Measurements from ENCODE around the gene IGFBP6. TPM values are rescaled to one million over a fixed set of nuclear protein-coding genes. Genes with fewer than 3 reads are reported as not detected.

The IGFBP6 gene
- polyA plus RNA-seq, 1 of the 3 experiments (the other 2 are of a cell fraction), result 570 TPM

DNA sequence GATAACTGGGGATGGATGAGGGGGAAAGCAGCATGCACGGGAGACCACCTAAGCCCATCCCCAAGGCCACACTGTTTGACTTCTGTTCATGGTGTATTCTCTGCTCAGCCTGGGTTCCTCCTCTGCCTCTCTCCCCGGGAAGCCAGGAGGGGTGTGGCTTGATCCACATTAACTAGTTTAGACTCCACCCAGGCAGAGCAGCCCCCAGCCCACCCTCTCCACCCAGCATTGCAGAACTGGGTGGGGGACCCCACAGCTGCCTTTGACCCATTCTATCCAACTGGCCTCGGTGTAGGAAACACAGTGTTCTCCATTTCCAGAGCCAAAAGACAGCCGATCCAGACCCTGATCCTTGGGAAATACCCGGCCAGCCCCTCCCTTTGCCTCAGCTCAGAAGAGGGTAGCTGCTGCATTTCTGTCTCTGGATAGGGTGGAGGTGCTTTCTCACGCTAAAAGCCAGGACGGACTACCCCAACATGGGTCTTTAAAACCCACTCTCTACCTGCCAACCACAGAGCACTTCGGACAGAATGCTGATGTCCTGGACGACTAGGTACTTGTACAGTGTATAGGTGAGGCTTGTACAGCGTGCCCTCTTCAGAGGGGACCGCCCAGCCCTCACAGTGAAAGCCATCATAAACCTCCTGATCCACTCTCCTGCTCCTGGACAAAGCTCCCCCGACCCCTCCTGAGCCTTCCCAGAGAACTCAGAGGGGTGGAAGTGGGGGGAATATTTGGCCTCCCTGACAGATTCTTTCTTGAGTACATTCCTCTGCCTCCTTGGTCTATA, 27.7 kb upstream of the IGFBP6 start:
- WGBS (ENCODE audit: low lambda C conversion rate), result 89% methylated on average over 7 of the region's 12 CpGs
- no peaks in the 10 kb centered on the region for H3K9me3 ChIP-seq
- H4K20me1 ChIP-seq (ENCODE audit: insufficient read depth), result no peaks in the 10 kb centered on the region
- H3K36me3 ChIP-seq (replicated peaks in 1 of 2; ENCODE audit: control insufficient read depth in 1 of 2, insufficient read depth in 2 of 2, low read length in 1 of 2), result peaks cover 7 to 9% of the 10 kb centered on the region in 2 experiments
- no peak overlapping the region for H3K9ac ChIP-seq
- DNase-seq, result no peak
- TF ChIP-seq, protein P1, sequence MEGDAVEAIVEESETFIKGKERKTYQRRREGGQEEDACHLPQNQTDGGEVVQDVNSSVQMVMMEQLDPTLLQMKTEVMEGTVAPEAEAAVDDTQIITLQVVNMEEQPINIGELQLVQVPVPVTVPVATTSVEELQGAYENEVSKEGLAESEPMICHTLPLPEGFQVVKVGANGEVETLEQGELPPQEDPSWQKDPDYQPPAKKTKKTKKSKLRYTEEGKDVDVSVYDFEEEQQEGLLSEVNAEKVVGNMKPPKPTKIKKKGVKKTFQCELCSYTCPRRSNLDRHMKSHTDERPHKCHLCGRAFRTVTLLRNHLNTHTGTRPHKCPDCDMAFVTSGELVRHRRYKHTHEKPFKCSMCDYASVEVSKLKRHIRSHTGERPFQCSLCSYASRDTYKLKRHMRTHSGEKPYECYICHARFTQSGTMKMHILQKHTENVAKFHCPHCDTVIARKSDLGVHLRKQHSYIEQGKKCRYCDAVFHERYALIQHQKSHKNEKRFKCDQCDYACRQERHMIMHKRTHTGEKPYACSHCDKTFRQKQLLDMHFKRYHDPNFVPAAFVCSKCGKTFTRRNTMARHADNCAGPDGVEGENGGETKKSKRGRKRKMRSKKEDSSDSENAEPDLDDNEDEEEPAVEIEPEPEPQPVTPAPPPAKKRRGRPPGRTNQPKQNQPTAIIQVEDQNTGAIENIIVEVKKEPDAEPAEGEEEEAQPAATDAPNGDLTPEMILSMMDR (IDR thresholded peaks at IDR 0.05), result no peak
- TF ChIP-seq NRF1 (IDR thresholded peaks at IDR 0.05; ENCODE audit: low read depth, low read length), result no peak
- TF ChIP-seq ELF1 (IDR thresholded peaks at IDR 0.05), result no peak
- no peak for TF ChIP-seq POLR2AphosphoS5 (IDR thresholded peaks at IDR 0.05; ENCODE audit: low read depth, low read length)
- TF ChIP-seq, protein P2, sequence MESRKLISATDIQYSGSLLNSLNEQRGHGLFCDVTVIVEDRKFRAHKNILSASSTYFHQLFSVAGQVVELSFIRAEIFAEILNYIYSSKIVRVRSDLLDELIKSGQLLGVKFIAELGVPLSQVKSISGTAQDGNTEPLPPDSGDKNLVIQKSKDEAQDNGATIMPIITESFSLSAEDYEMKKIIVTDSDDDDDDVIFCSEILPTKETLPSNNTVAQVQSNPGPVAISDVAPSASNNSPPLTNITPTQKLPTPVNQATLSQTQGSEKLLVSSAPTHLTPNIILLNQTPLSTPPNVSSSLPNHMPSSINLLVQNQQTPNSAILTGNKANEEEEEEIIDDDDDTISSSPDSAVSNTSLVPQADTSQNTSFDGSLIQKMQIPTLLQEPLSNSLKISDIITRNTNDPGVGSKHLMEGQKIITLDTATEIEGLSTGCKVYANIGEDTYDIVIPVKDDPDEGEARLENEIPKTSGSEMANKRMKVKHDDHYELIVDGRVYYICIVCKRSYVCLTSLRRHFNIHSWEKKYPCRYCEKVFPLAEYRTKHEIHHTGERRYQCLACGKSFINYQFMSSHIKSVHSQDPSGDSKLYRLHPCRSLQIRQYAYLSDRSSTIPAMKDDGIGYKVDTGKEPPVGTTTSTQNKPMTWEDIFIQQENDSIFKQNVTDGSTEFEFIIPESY (IDR thresholded peaks at IDR 0.05; ENCODE audit: borderline replicate concordance, low read depth), result no peak
- TF ChIP-seq CHD2 (IDR thresholded peaks at IDR 0.05; ENCODE audit: low read length, partially characterized antibody), result no peak
- no peak for TF ChIP-seq GATA2 (CRISPR knock-in tag; IDR thresholded peaks at IDR 0.05)
- no peak for TF ChIP-seq GABPA (IDR thresholded peaks at IDR 0.05; ENCODE audit: low read depth)
- TF ChIP-seq, protein P3, sequence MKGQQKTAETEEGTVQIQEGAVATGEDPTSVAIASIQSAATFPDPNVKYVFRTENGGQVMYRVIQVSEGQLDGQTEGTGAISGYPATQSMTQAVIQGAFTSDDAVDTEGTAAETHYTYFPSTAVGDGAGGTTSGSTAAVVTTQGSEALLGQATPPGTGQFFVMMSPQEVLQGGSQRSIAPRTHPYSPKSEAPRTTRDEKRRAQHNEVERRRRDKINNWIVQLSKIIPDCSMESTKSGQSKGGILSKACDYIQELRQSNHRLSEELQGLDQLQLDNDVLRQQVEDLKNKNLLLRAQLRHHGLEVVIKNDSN (IDR thresholded peaks at IDR 0.05; ENCODE audit: borderline replicate concordance, low read depth), result no peak
- TF ChIP-seq SIN3A (IDR thresholded peaks at IDR 0.05; ENCODE audit: borderline replicate concordance, low read depth, low read length), result no peak
- no peak for TF ChIP-seq FOXJ3 (CRISPR knock-in tag; IDR thresholded peaks at IDR 0.05)
- TF ChIP-seq, protein P4, sequence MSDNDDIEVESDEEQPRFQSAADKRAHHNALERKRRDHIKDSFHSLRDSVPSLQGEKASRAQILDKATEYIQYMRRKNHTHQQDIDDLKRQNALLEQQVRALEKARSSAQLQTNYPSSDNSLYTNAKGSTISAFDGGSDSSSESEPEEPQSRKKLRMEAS (IDR thresholded peaks at IDR 0.05; ENCODE audit: low read depth), result no peak
- no peak for TF ChIP-seq FOSL2 (IDR thresholded peaks at IDR 0.05; ENCODE audit: borderline replicate concordance, low read depth)
- TF ChIP-seq, protein P5, sequence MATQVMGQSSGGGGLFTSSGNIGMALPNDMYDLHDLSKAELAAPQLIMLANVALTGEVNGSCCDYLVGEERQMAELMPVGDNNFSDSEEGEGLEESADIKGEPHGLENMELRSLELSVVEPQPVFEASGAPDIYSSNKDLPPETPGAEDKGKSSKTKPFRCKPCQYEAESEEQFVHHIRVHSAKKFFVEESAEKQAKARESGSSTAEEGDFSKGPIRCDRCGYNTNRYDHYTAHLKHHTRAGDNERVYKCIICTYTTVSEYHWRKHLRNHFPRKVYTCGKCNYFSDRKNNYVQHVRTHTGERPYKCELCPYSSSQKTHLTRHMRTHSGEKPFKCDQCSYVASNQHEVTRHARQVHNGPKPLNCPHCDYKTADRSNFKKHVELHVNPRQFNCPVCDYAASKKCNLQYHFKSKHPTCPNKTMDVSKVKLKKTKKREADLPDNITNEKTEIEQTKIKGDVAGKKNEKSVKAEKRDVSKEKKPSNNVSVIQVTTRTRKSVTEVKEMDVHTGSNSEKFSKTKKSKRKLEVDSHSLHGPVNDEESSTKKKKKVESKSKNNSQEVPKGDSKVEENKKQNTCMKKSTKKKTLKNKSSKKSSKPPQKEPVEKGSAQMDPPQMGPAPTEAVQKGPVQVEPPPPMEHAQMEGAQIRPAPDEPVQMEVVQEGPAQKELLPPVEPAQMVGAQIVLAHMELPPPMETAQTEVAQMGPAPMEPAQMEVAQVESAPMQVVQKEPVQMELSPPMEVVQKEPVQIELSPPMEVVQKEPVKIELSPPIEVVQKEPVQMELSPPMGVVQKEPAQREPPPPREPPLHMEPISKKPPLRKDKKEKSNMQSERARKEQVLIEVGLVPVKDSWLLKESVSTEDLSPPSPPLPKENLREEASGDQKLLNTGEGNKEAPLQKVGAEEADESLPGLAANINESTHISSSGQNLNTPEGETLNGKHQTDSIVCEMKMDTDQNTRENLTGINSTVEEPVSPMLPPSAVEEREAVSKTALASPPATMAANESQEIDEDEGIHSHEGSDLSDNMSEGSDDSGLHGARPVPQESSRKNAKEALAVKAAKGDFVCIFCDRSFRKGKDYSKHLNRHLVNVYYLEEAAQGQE (IDR thresholded peaks at IDR 0.05; ENCODE audit: low read depth, low read length), result no peak
- TF ChIP-seq RFX5 (IDR thresholded peaks at IDR 0.05; ENCODE audit: low read length), result no peak
- TF ChIP-seq TCF12 (IDR thresholded peaks at IDR 0.05), result no peak
- no peak for TF ChIP-seq RXRA (IDR thresholded peaks at IDR 0.05; ENCODE audit: borderline replicate concordance, low read depth)
- no peak for TF ChIP-seq MXI1 (IDR thresholded peaks at IDR 0.05; ENCODE audit: low read depth, low read length)
- no peak for TF ChIP-seq SMC3 (IDR thresholded peaks at IDR 0.05; ENCODE audit: low read depth, low read length)
- no peak for TF ChIP-seq FOXM1 (IDR thresholded peaks at IDR 0.05; ENCODE audit: low read depth)
- no peak overlapping the region for H2AFZ ChIP-seq (ENCODE audit: low read depth)
- peaks cover 28 to 39% of the 10 kb centered on the region in 2 experiments for H3K4me1 ChIP-seq (ENCODE audit: control insufficient read depth in 1 of 2, insufficient read depth in 2 of 2, low read depth in 1 of 2, low read length in 1 of 2)
- ChIA-PET CTCF (interaction anchor here (0.5 to 14.5 kb wide), 7 partner anchors 9 to 144 kb away, joined by 3 to 385 read pairs (median 37); partner anchors contain the start of genes IGFBP6, SOAT2, SPRYD3 and TNS2), POLR2A (interaction anchor here (1.2 to 2.1 kb wide), 2 partner anchors 10 to 12 kb away, joined by 3 to 5 read pairs; partner anchors contain the start of gene SPRYD3)
- no peak overlapping the region for H3K4me3 ChIP-seq (ENCODE audit: low read depth in 2 of 2, low read length in 1 of 2)
- H3K4me2 ChIP-seq, result no peak overlapping the region
- no peaks in the 10 kb centered on the region for H3K27me3 ChIP-seq (ENCODE audit: insufficient read depth)
- 0 out of 2 replicates have a peak, but pooled peaks cover 6% of the 10 kb centered on the region for H3K79me2 ChIP-seq (ENCODE audit: insufficient read depth)
- peaks cover 27% of the 10 kb centered on the region for H3F3A ChIP-seq (replicated peaks; ENCODE audit: insufficient read depth)
- H3K9me2 ChIP-seq, result no peaks in the 10 kb centered on the region
- no peak overlapping the region for H3K27ac ChIP-seq (ENCODE audit: low read depth in 2 of 2, low read length in 1 of 2)

Data from SK-N-SH (cell line).